Stimulated activated naive CD8-positive, alpha-beta T cell treated with anti-CD3 and anti-CD28 coated beads, Interleukin-15, Interleukin-2, amounts not matched to agents 100 ng/mL and 50 ng/mL, for 24 hours (primary cell): ENCODE measurements around the gene ZAP70.
"Not testable (repeated sequence)": the region's sequence is repeated elsewhere in the genome, so short reads cannot be mapped to it uniquely, and the experiment has no call there.

Source experiments
- H3K27ac Mint-ChIP-seq: one replicate; pipeline ENCODE4 v1.8.0; 2021; ENCODE audit warnings: mild to moderate bottlenecking, mixed read lengths
- H3K27me3 Mint-ChIP-seq: one replicate; pipeline ENCODE4 v1.8.0; 2021; ENCODE audit warnings: mixed read lengths
- H3K36me3 Mint-ChIP-seq: one replicate; pipeline ENCODE4 v1.8.0; 2021; ENCODE audit warnings: low read depth, mixed read lengths
- H3K4me1 Mint-ChIP-seq: one replicate; pipeline ENCODE4 v1.8.0; 2021; ENCODE audit warnings: low read depth, mixed read lengths
- H3K4me3 Mint-ChIP-seq: one replicate; pipeline ENCODE4 v1.8.0; 2021; ENCODE audit warnings: mild to moderate bottlenecking, mixed read lengths
- H3K9me3 Mint-ChIP-seq: one replicate; pipeline ENCODE4 v1.8.0; 2021; ENCODE audit warnings: mixed read lengths

ZAP70 gene

DNA sequence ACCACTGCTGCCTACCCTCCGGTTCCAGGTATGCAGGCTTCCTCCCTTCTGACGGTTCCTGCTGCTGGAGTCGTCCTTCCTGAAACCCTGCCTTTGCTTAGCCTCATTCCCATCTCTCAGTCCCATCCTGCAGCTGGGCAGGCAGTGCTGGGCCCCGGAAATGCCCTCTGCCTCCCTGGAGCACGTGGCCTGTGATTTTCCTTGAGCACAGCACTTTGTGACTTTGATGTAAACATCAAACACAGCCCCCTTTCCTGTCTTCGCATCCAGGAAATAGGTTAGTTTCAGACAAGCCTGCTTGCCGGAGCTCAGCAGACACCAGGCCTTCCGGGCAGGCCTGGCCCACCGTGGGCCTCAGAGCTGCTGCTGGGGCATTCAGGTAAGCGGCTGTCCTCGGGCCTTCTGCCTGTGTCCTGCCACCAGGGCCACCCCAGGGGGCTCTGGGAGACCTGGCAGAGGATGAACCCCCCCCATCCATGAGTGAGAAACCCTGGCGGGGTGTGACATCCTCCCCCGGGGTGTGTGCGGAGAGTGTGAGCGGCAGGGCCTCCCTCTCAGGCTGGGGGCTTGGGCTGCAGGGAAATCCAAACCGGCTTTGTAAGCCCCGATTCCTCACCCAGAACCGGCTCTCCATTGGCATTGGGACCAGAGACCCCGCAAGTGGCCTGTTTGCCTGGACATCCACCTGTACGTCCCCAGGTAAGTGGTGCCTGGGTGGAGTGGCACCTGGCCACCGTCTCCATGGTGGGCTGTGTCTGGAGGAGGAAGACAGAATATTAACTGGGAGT lies at the start of gene ZAP70:
TSS of gene ZAP70 (plus strand) at position 281 of the 788 bp plus-strand sequence. CDS start 10,461 bp downstream, outside the sequence.
- Mint-ChIP-seq H3K27ac (peak within 1 kb of the TSS; percentile 100), H3K27me3 (no peaks in the 10 kb centered on the region), H3K4me1 (peaks cover 76% of the 10 kb centered on the region), H3K4me3 (peak within 1 kb of the TSS; percentile 98), H3K9me3 (no peaks in the 10 kb centered on the region), H3K36me3 (peaks cover 50% of the 10 kb centered on the region)

- Mint-ChIP-seq H3K9me3 (no peaks in the 10 kb centered on the region), H3K27ac (no peak overlapping the region)
Measured at GRCh38 chr2:97663626-97663961, 49.8 kb upstream of the ZAP70 start.

DNA sequence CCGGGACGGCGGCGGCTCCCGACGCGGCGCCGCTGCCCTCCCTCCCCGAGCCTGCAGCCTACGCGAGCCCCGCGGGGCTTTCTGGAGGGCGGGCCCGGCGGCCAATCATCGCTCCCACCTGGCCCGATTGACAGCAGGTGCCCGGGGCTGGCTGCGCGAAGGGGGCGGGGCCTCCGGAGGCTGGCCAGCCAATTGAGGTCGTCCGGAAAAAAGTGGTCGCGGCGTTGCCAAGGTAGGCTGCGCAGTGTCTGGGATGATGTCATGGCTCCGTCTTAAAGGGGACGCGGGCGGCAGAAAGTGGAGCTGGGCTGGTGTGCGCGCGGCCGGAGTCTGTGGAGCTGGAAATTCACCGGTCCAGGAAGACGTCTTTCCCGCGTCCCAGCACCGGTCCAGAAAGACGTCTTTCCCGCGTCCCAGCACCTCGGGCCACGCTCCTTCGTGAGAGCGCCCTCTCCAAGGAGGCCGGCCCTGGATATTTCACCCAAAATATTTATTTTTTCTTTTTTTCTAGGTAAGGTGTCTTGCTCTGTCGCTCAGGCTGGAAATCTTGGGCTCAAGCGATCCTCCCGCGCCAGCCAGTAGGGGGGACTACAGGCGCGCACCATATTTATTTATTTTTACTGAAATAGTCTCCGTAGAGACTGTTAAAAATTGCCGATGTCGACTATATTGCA lies 49.3 kb upstream of the ZAP70 start, which contains the start of gene ACTR1B:
TSS of gene ACTR1B (minus strand) at position 83 of the 674 bp plus-strand sequence. CDS start 154 bp downstream, outside the sequence.
- peak within 1 kb of the TSS; percentile 100 for H3K27ac Mint-ChIP-seq
- no peaks in the 10 kb centered on the region for H3K27me3 Mint-ChIP-seq
- peak within 1 kb of the TSS; percentile 98 for H3K4me3 Mint-ChIP-seq
- H3K36me3 Mint-ChIP-seq: peaks cover 27% of the 10 kb centered on the region
- no peaks in the 10 kb centered on the region for H3K9me3 Mint-ChIP-seq
- H3K4me1 Mint-ChIP-seq: peaks cover 38% of the 10 kb centered on the region

More at GRCh38 chr2:97663626-97663961, 49.8 kb upstream of the ZAP70 start:
- Mint-ChIP-seq H3K27me3 (no peaks in the 10 kb centered on the region), H3K4me1 (peaks cover 38% of the 10 kb centered on the region), H3K36me3 (peaks cover 32% of the 10 kb centered on the region), H3K4me3 (peak overlapping the region; percentile 98)

GRCh38 chr2:97664636-97664970 lies 48.8 kb upstream of the ZAP70 start:
- Mint-ChIP-seq H3K4me1 (peaks cover 38% of the 10 kb centered on the region), H3K9me3 (no peaks in the 10 kb centered on the region), H3K4me3 (peak overlapping the region; percentile 89), H3K27me3 (no peaks in the 10 kb centered on the region), H3K27ac (peak overlapping the region; percentile 95), H3K36me3 (peaks cover 27% of the 10 kb centered on the region)

DNA sequence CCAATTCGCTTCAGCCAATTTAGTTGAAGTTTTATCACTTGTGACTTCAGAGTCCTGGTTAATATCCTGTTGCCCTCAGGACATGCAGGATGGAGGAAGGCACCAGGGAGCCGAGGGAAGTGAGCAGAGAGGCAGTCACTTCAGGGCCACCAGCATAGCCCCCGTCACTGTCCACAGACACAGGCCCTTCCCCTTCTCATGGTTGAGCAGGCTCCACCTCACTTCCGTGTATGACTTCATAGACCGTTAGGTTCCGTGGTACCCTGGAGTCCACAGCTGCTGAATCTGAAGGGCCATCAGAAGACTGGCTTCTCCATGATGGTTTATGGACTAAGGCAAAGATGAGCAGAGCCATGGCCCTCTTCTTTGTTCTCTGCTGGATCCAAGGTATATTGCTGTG lies 43.9 kb upstream of the ZAP70 start, which contains the start of gene C2orf92:
TSS of gene C2orf92 (plus strand) at position 266 of the 400 bp plus-strand sequence. CDS start at position 342, 76 bp downstream.
- H3K36me3 Mint-ChIP-seq: peaks cover 12% of the 10 kb centered on the region
- no peaks in the 10 kb centered on the region for H3K9me3 Mint-ChIP-seq
- no peak within 1 kb of the TSS for H3K27ac Mint-ChIP-seq
- H3K27me3 Mint-ChIP-seq: no peaks in the 10 kb centered on the region
- peaks cover 32% of the 10 kb centered on the region for H3K4me1 Mint-ChIP-seq
- no peak within 1 kb of the TSS for H3K4me3 Mint-ChIP-seq

- Mint-ChIP-seq H3K4me3 (no peak overlapping the region), H3K27me3 (no peaks in the 10 kb centered on the region), H3K36me3 (peaks cover 12% of the 10 kb centered on the region), H3K27ac (no peak overlapping the region), H3K4me1 (peaks cover 33% of the 10 kb centered on the region), H3K9me3 (no peaks in the 10 kb centered on the region)
Measured at GRCh38 chr2:97670471-97670870, 42.9 kb upstream of the ZAP70 start.

DNA sequence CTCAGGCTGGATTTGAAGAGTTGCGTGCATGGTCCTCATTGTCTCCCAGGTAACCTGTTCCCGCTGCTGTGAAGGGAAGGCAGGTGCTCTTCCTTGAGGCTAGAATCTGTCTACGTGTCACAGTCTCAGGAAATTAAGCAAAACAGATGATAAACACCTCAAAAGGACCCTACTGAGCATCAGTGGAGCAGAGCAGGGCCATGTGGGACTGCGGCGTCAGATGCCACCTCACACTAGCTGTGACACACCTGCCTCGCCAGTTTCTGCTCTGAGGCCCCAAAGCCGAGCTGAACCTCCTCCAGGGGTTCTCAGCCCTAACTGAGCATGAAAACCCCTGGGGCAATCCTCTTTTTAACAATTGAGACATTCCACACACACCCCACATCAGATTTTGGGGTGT lies 41.9 kb upstream of the ZAP70 start:
- no peak overlapping the region for H3K4me3 Mint-ChIP-seq
- H3K36me3 Mint-ChIP-seq: peaks cover 12% of the 10 kb centered on the region
- no peaks in the 10 kb centered on the region for H3K9me3 Mint-ChIP-seq
- H3K4me1 Mint-ChIP-seq: peaks cover 39% of the 10 kb centered on the region
- H3K27ac Mint-ChIP-seq: no peak overlapping the region
- no peaks in the 10 kb centered on the region for H3K27me3 Mint-ChIP-seq

DNA sequence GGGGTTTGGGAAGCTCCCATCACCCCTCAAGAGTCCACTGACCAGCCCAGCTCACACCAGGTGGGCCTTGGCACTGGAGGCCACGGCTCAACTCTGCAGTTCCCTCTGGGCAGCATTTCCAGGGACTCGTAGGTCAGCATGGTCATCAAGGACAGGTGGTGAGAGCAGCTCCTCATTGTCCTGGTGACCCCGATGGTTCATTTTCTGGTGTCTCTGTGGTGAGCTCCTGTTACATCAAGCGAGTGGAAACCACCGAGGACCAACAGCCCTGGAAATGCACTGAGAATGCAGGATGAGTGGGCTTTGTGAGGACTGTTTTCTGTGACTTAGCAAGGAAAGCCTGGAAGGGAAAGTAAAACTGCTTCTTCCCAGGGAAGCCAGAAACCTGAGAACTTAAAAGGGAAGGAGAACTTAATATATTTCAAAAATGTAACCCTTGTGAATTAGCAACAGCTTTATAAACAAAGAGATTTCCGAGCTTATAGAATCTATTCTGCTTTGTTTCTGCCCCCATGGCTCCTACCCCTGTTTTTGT lies 40.7 kb upstream of the ZAP70 start:
- not testable (repeated sequence) for H3K9me3 Mint-ChIP-seq, H3K27me3 Mint-ChIP-seq
- peaks cover 17% of the 10 kb centered on the region for H3K36me3 Mint-ChIP-seq
- H3K4me3 Mint-ChIP-seq: peak overlapping the region; percentile 63
- H3K4me1 Mint-ChIP-seq: peaks cover 42% of the 10 kb centered on the region
- H3K27ac Mint-ChIP-seq: peak overlapping the region; percentile 99

DNA sequence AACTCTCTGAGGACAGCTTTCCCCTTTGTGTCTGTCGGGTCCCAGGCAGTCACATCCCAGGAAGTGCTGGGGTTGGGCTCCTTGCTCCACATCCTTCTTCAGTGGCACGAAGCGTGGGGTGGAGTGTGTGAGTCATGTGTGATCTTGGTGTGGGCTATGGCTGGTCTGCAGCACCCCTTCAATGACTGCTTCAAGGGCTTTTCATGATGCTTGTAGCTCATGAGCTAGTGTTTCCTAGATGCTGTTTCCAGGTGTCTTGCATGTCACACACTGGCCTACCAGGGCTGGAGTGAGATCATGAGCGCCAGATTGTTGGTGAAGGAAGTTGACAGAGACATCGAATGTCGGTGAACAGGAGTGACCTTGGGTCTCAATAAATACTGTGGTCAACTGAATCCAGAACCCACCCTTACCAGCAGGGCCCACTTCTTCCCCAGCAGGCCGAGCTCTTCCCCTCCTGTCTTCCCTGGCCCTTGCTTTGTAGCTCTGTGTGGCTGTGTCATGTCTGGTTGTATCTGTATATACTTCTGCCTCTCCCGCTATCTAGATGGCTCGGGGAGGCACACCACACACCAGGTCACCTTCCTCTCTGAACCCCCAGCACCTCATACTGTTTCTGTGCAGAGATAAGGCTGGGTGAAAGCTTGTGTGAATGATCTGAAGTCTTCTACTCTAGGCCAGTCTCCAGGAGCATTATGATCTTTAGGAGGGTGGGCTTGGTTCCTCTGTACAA lies 40.0 kb upstream of the ZAP70 start:
- Mint-ChIP-seq H3K36me3 (peaks cover 14% of the 10 kb centered on the region), H3K27ac (peak overlapping the region; percentile 99), H3K4me1 (peaks cover 47% of the 10 kb centered on the region), H3K27me3 (no peaks in the 10 kb centered on the region), H3K9me3 (no peaks in the 10 kb centered on the region), H3K4me3 (peak overlapping the region; percentile 63)

DNA sequence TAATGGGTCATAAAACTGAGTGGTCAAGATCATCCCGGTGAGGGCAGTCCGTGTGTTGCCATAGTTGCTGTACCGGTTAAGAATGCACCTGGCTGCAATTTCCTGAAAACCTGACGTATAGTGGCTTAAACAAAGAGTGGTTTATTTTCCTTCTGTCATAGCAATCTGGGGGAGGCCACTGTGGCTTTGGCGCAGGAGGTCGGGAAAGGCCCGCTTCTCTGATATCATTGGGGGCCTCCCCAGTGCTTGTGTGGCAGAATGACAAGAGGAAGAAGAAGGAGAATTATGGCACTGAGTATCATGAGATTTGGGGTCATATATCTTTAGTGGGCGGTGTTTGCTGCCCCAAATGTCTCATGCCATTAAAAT lies 39.5 kb upstream of the ZAP70 start:
- peaks cover 49% of the 10 kb centered on the region for H3K4me1 Mint-ChIP-seq
- peak overlapping the region; percentile 63 for H3K4me3 Mint-ChIP-seq
- H3K27ac Mint-ChIP-seq: peak overlapping the region; percentile 99
- no peaks in the 10 kb centered on the region for H3K9me3 Mint-ChIP-seq
- no peaks in the 10 kb centered on the region for H3K27me3 Mint-ChIP-seq
- peaks cover 15% of the 10 kb centered on the region for H3K36me3 Mint-ChIP-seq

GRCh38 chr2:97675430-97676113 lies 37.8 kb upstream of the ZAP70 start:
- Mint-ChIP-seq H3K27me3 (no peaks in the 10 kb centered on the region), H3K9me3 (no peaks in the 10 kb centered on the region), H3K4me1 (peaks cover 49% of the 10 kb centered on the region), H3K27ac (no peak overlapping the region), H3K36me3 (peaks cover 15% of the 10 kb centered on the region), H3K4me3 (no peak overlapping the region)

DNA sequence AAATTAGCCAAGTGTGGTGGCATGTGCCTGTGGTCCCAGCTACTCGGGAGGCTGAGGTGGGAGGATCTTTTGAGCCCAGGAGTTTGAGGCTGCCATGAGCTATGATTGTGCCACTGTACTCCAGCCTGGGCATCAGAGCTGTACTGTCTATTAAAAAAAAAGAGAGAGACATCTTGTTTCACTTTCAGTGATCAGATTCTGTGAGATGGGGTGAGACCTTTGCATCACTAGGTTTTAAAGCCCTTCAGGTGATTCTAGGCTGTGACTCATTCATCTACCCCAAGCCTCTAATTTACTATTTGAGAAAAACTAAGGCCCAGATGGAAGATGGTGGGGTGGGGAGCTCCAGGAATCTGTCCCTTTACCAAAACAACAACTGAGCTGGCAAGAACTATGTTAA lies 36.8 kb upstream of the ZAP70 start:
- no peak overlapping the region for H3K4me3 Mint-ChIP-seq

GRCh38 chr2:97677480-97677879 lies 35.9 kb upstream of the ZAP70 start:
- Mint-ChIP-seq H3K4me1 (peaks cover 49% of the 10 kb centered on the region), H3K9me3 (no peaks in the 10 kb centered on the region), H3K27me3 (no peaks in the 10 kb centered on the region), H3K27ac (no peak overlapping the region), H3K4me3 (no peak overlapping the region), H3K36me3 (peaks cover 15% of the 10 kb centered on the region)

More for the DNA sequence above, 36.8 kb upstream of the ZAP70 start:
- peak overlapping the region; percentile 49 for H3K27ac Mint-ChIP-seq
- H3K9me3 Mint-ChIP-seq: no peaks in the 10 kb centered on the region
- H3K4me1 Mint-ChIP-seq: peaks cover 49% of the 10 kb centered on the region
- H3K27me3 Mint-ChIP-seq: no peaks in the 10 kb centered on the region
- H3K36me3 Mint-ChIP-seq: peaks cover 15% of the 10 kb centered on the region

GRCh38 chr2:97678298-97678697 lies 35.1 kb upstream of the ZAP70 start:
- H3K36me3 Mint-ChIP-seq: peaks cover 15% of the 10 kb centered on the region
- H3K27me3 Mint-ChIP-seq: no peaks in the 10 kb centered on the region
- H3K4me1 Mint-ChIP-seq: peaks cover 41% of the 10 kb centered on the region
- no peaks in the 10 kb centered on the region for H3K9me3 Mint-ChIP-seq
- H3K27ac Mint-ChIP-seq: no peak overlapping the region
- no peak overlapping the region for H3K4me3 Mint-ChIP-seq
